Limb (tissue), 2 donors: ENCODE data around the gene VGLL3.
A peak's percentile ranks its signal among the peaks of the same experiment; 100 is the strongest.

Source experiments
- DNase-seq, 2 donors: peaks; one replicate each; pipeline ENCODE4 v3.0.0-alpha.2; 2016; ENCODE audit errors: extremely low spot score in 2 of 2

Gene VGLL3

GRCh38 chr3:86954226-86954625 lies 36.7 kb downstream of the VGLL3 start:
- peak in 1 of 2 donors; percentile 15 for DNase-seq

GRCh38 chr3:86951322-86951721 lies 39.6 kb downstream of the VGLL3 start:
- no peak for DNase-seq

GRCh38 chr3:86950717-86951116 lies 40.2 kb downstream of the VGLL3 start:
- no peak for DNase-seq

GRCh38 chr3:86949850-86950249 lies 41.1 kb downstream of the VGLL3 start:
- no peak for DNase-seq

GRCh38 chr3:86948822-86949221 lies 42.1 kb downstream of the VGLL3 start:
- DNase-seq: no peak

GRCh38 chr3:86942206-86942605 lies 48.7 kb downstream of the VGLL3 start:
- DNase-seq: peak in 1 of 2 donors; percentile 45

- peak in 1 of 2 donors; percentile 63 for DNase-seq
Measured at GRCh38 chr3:86938416-86939105, 52.4 kb downstream of the VGLL3 start.

GRCh38 chr3:86937306-86937791 lies 53.6 kb downstream of the VGLL3 start:
- DNase-seq: peak in 1 of 2 donors; percentile 63

- no peak for DNase-seq
Measured at GRCh38 chr3:86934851-86935250, 56.1 kb downstream of the VGLL3 start.

- no peak for DNase-seq
Measured at GRCh38 chr3:86930831-86931230, 60.1 kb downstream of the VGLL3 start.

- no peak for DNase-seq
Measured at GRCh38 chr3:86930181-86930580, 60.8 kb downstream of the VGLL3 start.

GRCh38 chr3:86929046-86929445 lies 61.9 kb downstream of the VGLL3 start:
- no peak for DNase-seq

GRCh38 chr3:86923071-86923491 lies 67.9 kb downstream of the VGLL3 start:
- peak in 1 of 2 donors; percentile 75 for DNase-seq

GRCh38 chr3:86921971-86922680 lies 68.8 kb downstream of the VGLL3 start:
- no peak for DNase-seq

GRCh38 chr3:86914670-86915069 lies 76.3 kb downstream of the VGLL3 start:
- DNase-seq: peak in 1 of 2 donors; percentile 58

- no peak for DNase-seq
Measured at GRCh38 chr3:86913160-86913559, 77.8 kb downstream of the VGLL3 start.

GRCh38 chr3:86895202-86895601 lies 95.7 kb downstream of the VGLL3 start:
- DNase-seq: no peak

- no peak for DNase-seq
Measured at GRCh38 chr3:86890741-86891396, 100.1 kb downstream of the VGLL3 start.
